Activated CD8-positive, alpha-beta memory T cell treated with anti-CD3 and anti-CD28 coated beads, Interleukin-2, amount 50 U/mL, for 48 hours (primary cell): Measurements from ENCODE around the gene ELFN2.

Experiments
- DNase-seq: peaks from one replicate; pipeline ENCODE4 v3.0.0-alpha.2; 2020

Gene ELFN2

DNA sequence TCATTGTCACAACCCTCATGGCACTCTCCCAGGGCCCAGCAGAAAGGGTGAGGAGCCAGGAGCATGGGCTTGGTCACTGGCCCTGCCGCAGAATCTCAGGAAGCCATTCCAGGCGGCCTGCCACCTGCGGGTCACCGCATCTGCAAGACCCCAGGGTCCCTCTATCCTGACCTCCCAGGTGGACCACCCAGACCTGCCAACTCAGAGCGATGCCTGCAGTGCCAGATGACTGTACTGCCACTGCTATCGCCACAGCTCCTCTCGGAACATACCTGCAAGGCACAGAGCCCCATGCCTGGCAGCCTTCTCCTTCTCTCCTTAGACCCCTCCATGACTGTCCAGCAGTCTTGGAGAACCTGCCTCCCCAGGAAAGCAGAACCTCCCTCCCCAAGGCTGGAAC is 26.4 kb upstream of the ELFN2 start:
- DNase-seq: no peak

DNA sequence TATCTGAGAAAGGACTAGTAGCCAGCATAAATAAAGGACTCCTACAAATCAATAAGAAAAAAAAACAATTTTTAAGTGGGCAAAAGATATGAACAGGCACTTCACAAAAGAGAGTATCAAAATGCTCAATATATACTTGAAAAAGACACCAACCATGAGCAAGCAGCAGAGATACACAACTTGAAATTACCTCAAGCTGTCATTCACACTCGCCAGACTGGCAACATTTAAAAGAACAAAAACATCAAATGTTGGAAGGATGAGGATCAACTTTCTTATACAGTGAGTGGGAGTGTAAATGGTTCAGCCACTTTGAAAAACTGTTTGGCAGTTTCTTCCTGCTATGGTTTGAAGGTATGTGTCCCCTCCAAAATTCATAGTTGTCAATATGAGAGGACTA is 23.9 kb upstream of the ELFN2 start:
- DNase-seq: no peak

- DNase-seq: no peak
Measured at GRCh38 chr22:37449331-37450001, 22.2 kb upstream of the ELFN2 start.

DNA sequence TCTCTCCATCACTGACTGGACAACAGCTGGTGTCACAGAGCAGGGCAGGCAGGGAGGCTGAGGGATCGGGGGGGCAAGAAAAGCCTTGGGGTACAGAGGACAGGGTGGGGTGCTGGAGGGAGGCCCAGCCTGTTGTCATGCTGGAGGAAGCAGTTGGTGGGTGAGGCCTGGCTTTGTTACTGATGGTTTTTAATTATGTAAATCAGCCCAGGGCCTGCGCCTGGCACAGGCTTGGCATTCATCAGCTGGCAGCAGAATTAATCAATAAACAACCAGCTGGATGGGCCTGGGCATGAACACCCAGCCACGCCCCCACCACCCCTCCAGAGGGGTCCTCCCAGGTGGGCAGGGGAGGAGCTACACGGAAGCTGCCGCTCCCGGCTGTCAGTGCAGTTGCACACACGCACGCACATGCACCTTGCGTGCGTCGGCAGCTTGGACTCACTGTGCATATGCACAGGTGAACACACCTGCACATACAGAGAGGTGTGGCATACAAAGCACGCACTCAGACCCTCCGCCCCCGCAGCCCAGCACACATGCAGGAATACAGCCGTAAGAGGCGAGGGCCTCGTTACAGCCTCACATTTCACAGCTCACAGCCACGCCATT is 21.3 kb upstream of the ELFN2 start:
- no peak for DNase-seq

DNA sequence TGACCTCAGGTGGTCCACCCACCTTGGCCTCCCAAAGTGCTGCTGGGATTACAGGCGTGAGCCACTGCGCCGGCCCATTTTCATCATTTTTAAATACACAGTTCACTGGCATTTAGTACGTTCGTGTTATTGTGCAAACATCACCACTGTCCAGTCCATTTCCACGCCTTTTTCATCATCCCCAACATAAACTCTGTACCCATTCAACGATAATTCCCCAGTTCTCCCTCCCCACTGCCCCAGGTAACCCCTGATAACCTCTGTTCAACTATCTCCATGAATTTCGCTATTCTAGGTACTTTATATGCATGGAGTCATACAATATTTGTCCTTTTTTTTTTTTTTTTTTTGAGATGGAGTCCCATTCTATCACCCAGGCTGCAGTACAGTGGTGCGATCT is 18.2 kb upstream of the ELFN2 start:
- no peak for DNase-seq

GRCh38 chr22:37443977-37444376 is 16.7 kb upstream of the ELFN2 start:
- no peak for DNase-seq

DNA sequence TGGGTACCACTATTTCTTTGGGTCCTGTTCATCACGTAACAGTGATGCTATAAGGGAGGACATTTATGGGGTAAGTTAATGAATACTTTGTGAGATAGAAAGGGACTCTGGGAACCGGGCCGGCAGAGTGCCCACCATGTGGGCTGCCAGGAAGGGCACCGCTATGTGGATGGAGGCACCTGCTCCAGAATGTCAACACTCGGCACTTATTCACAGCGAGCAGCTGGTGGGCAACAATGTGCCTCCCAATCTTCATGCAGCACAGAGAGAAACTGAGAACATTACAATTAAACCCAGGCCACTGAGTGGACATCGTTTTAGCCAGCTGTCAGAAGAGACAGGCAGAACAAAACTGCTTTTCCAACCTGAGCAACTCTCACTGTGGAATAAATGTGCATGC is 15.8 kb upstream of the ELFN2 start:
- no peak for DNase-seq

- no peak for DNase-seq
Measured at GRCh38 chr22:37442537-37442936, 15.3 kb upstream of the ELFN2 start.

DNA sequence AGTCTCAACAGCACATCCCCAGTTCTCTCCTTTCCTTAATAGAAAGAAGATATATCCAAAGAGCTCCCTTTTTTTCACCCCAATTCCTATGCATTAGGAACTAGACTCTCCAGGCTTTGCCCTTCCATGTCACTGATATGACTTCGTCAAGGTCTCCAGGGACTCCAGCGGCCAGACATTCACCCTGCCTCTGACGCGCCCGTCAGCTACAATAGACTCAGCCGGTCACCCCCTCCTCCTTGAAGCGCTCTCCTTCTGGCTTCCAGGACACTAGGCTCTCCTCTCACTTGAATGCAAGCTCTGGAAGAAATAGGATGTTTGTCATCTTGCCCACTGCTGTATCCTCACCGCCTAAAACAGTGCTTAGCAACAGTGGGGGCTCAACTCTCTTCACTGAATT is 14.9 kb upstream of the ELFN2 start:
- DNase-seq: no peak

DNA sequence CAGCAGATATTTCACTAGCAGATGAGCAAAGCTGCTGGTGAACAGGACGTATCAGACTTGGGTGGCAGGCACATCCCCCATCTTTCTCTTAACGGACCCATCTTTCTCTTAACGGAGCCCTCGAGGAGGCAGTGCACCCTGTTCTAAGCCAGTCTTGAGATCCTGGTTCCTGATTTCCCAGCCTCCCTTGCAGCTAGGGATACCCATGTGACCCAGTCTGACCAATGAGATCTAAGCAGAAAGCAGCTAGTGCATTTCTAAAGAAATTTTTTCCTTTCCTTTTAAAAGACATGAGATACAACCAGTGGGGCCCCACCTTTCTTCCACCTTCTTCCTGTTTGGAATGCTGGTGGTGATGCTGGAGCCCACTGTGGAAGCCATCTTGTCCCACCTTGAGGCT is 13.6 kb upstream of the ELFN2 start:
- no peak for DNase-seq

DNA sequence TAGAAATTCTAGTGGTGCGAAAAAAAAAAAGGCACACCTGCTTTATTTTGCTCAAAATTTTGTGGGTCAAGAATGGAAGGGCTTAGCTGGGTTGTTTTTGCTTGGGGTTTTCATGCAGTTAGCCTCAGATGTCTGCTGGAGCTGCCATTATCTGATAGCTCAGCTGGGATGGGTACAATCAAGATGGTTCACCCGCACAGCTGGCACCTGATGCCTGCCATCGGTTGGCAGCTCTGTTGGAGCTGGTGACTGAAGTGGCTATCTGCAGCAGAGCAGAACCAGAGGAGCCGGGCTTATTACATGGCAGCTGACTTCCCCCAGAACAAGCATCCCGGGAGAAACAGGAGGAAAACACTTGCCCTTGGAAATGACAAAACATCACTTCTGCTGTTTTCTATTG is 12.1 kb upstream of the ELFN2 start:
- DNase-seq: no peak

DNA sequence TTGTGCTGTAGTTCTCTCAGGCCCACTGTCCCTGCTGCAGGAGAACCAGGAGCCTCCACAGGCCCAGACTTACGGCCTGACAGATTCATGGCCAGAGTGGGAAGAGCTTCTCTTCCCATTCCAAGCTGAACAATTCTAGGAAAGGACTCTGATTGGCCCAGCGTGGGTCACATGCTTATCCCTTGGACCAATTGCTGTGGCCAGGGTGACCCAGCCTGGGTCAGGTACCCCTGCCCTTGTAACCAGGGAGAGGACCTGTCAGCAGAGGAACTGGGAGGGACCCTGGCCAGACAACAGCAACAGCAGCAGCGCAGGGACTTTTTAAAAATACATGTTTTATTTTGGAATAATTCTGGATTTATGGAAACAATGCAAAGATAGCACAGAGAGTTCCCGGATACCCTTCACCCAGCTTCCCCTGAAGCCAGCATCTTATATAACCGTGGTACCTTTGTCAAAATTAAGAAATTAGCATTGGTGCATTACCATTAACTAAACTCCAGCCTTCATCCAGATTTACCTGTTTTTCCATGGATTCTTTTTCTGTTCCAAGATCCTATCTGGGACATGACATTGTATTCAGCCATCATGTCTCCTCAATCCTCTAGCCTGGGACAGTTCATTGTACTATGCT is 8.8 kb upstream of the ELFN2 start:
- DNase-seq: no peak

GRCh38 chr22:37433786-37434185 is 6.5 kb upstream of the ELFN2 start:
- DNase-seq: no peak

DNA sequence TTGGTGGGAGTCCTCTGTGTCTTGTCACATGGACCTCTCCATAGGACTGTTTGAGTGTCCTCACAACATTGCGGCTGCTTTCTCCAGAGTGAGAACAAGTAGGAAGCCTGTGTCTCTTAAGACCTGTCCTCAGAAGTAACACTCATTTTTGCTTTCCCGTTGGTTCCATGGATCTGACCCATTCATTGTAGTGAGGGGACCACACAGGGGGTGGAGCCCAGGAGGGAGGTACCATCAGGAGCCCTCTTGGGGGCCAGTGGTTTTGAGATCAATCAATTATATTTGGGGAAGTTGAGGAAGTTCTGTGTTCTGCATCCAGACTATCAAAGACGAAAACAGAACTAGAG is 5.4 kb upstream of the ELFN2 start:
- no peak for DNase-seq

DNA sequence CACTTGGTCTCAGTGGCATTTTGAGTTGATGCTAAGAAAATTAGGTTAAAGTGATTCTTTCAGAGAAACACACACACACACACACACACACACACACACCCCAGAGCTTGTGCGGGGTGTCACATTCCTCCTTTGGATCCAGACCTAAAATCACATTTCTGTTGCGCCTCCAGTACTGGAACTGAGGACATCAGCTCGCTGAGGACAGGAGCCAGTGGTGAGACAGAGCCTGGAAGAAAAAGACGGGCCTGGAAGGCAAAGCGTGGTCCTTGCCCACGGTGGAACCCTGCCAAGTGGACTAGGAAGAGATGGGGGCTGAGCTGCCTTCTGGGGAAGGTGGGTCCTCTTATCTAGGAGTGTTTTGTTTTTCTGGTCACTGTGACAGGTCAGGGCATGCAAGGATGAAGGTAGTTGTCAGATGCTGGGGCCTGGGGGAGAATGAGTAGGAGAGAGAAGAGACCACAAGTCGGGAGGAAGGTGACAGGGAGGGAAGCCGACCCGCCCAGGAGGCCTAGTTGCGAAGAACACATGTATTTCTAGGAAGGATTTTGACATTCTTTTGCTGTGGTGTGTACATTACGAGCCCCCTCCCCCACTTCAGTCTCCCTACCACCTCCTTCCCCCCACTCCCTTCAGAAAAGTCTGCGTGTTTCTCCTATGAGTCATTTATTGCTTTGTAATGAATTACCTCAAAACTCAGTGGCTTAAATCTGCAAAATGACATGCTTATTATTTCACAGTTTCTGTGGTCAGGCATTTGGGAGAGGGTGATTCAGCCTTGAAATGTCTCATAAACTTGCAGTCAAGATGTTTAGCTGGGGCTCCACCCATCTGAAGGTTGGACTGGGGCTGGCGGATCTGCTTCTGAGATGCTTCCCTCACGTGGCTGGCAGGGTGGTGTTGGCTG is 4.8 kb upstream of the ELFN2 start:
- DNase-seq: peak; percentile 68

DNA sequence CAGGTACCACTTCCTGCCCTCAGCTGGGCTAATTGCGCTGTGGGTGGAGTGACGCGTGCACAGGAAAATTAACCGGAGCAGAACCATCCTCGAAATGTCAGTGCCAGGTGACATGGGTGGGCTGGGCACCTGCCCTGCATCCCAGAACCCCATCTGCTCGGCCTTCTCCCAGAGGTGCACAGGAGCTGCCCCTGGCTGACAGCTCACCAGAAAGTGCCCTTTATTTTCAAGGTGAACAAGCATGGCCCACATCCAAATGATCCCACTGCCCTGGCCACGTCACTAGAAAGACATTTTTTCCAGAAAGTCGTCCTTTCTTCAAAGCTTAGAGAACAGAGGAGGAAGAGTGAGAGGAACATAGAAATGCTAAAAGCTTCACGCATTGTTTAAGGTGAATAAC is 4.1 kb upstream of the ELFN2 start:
- DNase-seq: no peak

- no peak for DNase-seq
Measured at GRCh38 chr22:37430941-37431340, 3.7 kb upstream of the ELFN2 start.

DNA sequence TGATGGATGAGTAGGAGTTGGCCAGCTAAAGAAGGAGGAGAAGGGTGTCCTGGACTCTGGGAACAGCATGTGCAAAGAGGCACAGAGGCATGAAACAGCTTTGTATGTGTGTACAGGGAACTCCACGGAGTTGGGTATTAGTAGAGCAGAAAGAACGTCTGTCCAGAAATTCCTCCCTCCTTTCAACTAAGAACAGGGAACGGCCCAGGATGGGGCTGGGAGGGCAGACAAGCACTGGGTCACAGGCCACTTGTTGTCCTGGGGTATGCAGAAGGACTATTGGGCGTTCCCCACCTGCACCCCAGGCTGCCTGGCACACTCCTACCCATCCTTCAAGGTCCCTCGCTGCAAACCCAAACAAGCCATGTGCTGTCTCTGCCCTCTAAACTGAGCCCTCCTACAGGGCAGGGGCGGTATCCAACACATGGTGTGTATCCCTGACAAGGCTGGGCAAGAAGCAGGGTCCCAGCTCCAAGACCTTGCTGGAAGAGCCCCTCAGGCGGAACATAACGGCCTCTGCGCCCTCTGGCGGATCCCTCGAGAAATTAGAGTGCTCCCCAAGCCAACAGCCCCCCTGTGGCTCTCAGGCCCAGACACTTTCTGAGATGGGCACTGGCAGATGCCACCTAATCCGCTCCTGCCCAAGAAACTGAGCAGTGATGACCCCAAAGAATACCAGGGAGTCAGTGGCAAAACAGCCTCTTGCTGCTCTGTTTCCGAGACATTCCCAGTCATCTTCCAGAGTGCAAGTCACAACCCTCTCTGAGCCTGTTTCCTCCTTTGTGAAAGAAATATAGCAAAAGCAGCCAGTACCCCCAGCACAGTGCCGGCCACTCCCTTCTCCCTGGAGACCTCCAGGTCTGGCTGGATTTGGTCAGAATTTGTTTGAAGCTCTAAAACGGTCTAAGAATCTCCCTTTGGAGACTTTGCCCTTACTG is 1.6 kb upstream of the ELFN2 start:
- DNase-seq: peak; percentile 79

GRCh38 chr22:37427711-37428635 is 694 bp upstream of the ELFN2 start:
- DNase-seq: no peak

- DNase-seq: no peak
Measured at GRCh38 chr22:37426706-37427134, 559 bp downstream of the ELFN2 start.
